GM12878 (cell line): ENCODE data around the gene DYRK4. TPM values are rescaled to one million over a fixed set of nuclear protein-coding genes. Genes with fewer than 3 reads are reported as not detected.

Experiments used
- CHD1 ChIP-seq: IDR thresholded peaks from 2 replicates; pipeline ENCODE4 v1.6.1; 2012; ENCODE audit warnings: low read depth, low read length, improper control_type of control experiment
- FOXM1 ChIP-seq: IDR thresholded peaks from 2 replicates; pipeline ENCODE4 v1.6.1; 2012; ENCODE audit warnings: low read depth, mild to moderate bottlenecking, inconsistent platforms, low read length, moderate library complexity
- HSF1 ChIP-seq: fragments of 150-350 bp; IDR thresholded peaks from 2 replicates; pipeline ENCODE4 v1.6.1; 2014; ENCODE audit warnings: mild to moderate bottlenecking, low read depth, low read length
- IKZF1 ChIP-seq: fragments of 450-650 bp; conservative IDR thresholded peaks from 2 replicates; pipeline ENCODE4 v1.6.1; 2017; ENCODE audit warnings: antibody characterized with exemption, mild to moderate bottlenecking
- PAX8 ChIP-seq: fragments of 450-650 bp; IDR thresholded peaks from 2 replicates; pipeline ENCODE4 v1.6.1; 2017; ENCODE audit warnings: mild to moderate bottlenecking, moderate library complexity
- POLR2A ChIP-seq: IDR thresholded peaks from 2 replicates; pipeline ENCODE4 v1.6.1; 2011; ENCODE audit warnings: low read depth, mild to moderate bottlenecking, low read length
- RELB ChIP-seq: fragments of 450-650 bp; IDR thresholded peaks from 2 replicates; pipeline ENCODE4 v1.6.1; 2017; ENCODE audit warnings: low read depth, mild to moderate bottlenecking, moderate library complexity
- RFX5 ChIP-seq: IDR thresholded peaks from 2 replicates; pipeline ENCODE4 v1.6.1; 2011; ENCODE audit warnings: low read depth, low read length, improper control_type of control experiment
- SIN3A ChIP-seq: IDR thresholded peaks from 2 replicates; pipeline ENCODE4 v1.6.1; 2012; ENCODE audit warnings: low read depth, low read length, improper control_type of control experiment
- SUZ12 ChIP-seq: fragments of 200-600 bp; sonication (generic); IDR thresholded peaks from one replicate; pipeline ENCODE4 v1.6.1; 2018; ENCODE audit warnings: antibody characterized with exemption, mild to moderate bottlenecking; ENCODE audit not compliant: unreplicated experiment
- ZBTB11 ChIP-seq: fragments of 450-650 bp; formaldehyde crosslinking; IDR thresholded peaks from 2 replicates; pipeline ENCODE4 v1.5.0; 2022; ENCODE audit warnings: mild to moderate bottlenecking, missing genetic modification characterization
- ZBTB40 ChIP-seq: fragments of 450-650 bp; IDR thresholded peaks from 2 replicates; pipeline ENCODE4 v1.6.1; 2016; ENCODE audit warnings: mild to moderate bottlenecking, moderate library complexity, borderline replicate concordance
- ZNF687 ChIP-seq: fragments of 450-650 bp; IDR thresholded peaks from 2 replicates; pipeline ENCODE4 v1.6.1; 2017; ENCODE audit warnings: mild to moderate bottlenecking, moderate library complexity
- polyA plus RNA-seq, 11 experiments: library from polyadenylated mRNA; depleted of rRNA in 4 of 11; unstranded in 6 of 11; stranded (reverse) in 5 of 11; fragments of >200 nt; fragmentation: Nextera tagmentation in 4 of 11; fragmentation: Illumina TruSeq in 1 of 11; extraction: Ambion mirVana in 4 of 11; extraction: Trizol in 1 of 11; gene quantifications; 1 replicate in 1 of 11; 2 replicates in 10 of 11; pipeline versions ENCODE4 v1.2.1 to v1.2.3, GENCODE V29; 2011 to 2016; ENCODE audit warnings: inconsistent platforms in 2 of 11, missing spikeins in 2 of 11, low read depth in 1 of 11
- total RNA-seq, 4 experiments: library from RNA; depleted of rRNA in 3 of 4; stranded (reverse); fragments of >200 nt in 3 of 4; fragmentation: Illumina TruSeq in 1 of 4; extraction: Trizol in 1 of 4; gene quantifications; 2 replicates each; pipeline versions ENCODE4 v1.2.1 to v1.2.3, GENCODE V29; 2013 to 2021

The DYRK4 gene
- total and polyA plus RNA-seq, 10 of the 15 experiments (the other 5 are each of a cell fraction or from before 2014, with no cell fraction given) = 30.8 to 66.7 (median 46.8) TPM

GRCh38 chr12:4538207-4539160, 23.5 kb upstream of the DYRK4 start, which contains the start of gene RAD51AP1 (continued):
- TF ChIP-seq ZNF687 = no peak
- TF ChIP-seq SUZ12 = no peak
- TF ChIP-seq SIN3A = peak; percentile 99
- TF ChIP-seq FOXM1 = no peak
- TF ChIP-seq IKZF1 = peak; percentile 96
- TF ChIP-seq RFX5 = no peak
- no peak for TF ChIP-seq ZBTB11 (CRISPR knock-in tag)
- peak; percentile 99 for TF ChIP-seq RELB
- TF ChIP-seq CHD1 = no peak
- TF ChIP-seq HSF1 = peak; percentile 74; the same call in 1 of the 2 replicates
- TF ChIP-seq POLR2A = peak; percentile 80
- TF ChIP-seq ZBTB40 = peak; percentile 99
- no peak; the same call in 1 of the 2 replicates for TF ChIP-seq PAX8
